Transverse colon (tissue), 3 donors: Measurements from ENCODE around the gene CHRNA5.

Experiments
- CTCF ChIP-seq, 5 experiments: fragments of 200-600 bp in 3 of 5; fragments of 450-650 bp in 2 of 5; sonication (generic) in 3 of 5; IDR thresholded peaks; 1 replicate in 2 of 5; 2 replicates in 3 of 5; pipeline ENCODE4 v1.5.1; 2016 to 2017; ENCODE audit warnings: antibody characterized with exemption in 5 of 5, inconsistent platforms in 3 of 5, mild to moderate bottlenecking in 2 of 5, moderate library complexity in 1 of 5
- EP300 ChIP-seq: sonication (generic); formaldehyde crosslinking; IDR thresholded peaks from one replicate; pipeline ENCODE4 v1.6.1; 2017; ENCODE audit warnings: antibody characterized with exemption, low read depth
- POLR2A ChIP-seq: fragments of 450-650 bp; IDR thresholded peaks from one replicate; pipeline ENCODE4 v1.6.1; 2016; ENCODE audit warnings: antibody characterized with exemption, mild to moderate bottlenecking, moderate library complexity

GRCh38 chr15:78630886-78631633 is 65.7 kb downstream of the CHRNA5 start:
- TF ChIP-seq CTCF (IDR thresholded peaks at IDR 0.05) (no peak), POLR2A (no peak), EP300 (no peak)
